Limb (tissue), 2 donors: ENCODE data around the gene UNC79.

Source experiments
- DNase-seq, 2 donors: peaks; one replicate each; pipeline ENCODE4 v3.0.0-alpha.2; 2016; ENCODE audit errors: extremely low spot score in 2 of 2

UNC79 gene

DNA sequence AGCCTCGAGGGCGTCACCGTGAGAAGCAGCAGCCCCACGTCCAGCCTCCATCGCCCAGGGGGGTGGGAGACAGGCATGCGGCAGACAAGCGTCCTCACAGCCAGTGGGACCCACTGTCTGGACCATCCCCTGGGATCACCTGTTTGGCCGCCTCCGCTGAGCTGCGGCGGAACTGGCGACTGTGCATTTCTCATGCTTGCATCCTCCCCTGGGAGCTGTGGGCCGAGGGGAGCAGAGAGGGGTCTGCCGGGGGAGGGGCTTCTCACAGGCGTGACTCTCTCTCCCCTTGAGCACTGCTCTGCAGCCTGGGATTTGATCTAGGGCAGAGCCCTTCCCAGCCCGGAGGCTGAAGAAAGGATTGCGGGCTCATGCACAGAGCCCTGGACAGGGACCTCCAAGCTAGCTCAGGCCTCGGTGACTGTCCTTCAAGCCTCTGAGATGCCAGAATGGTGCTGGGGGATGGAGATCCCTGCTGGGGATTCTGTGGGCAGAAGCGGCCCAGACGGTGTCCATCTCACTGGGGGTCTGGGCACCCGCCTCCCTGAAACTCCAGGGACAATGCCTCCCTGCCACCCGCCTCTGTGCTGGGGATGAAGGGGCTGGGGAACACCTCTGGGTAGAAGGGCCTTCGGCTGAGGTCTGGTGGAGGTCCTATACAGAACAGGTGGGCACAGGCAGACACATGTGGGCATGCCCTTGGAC lies 296.5 kb downstream of the UNC79 start:
- DNase-seq, result no peak

DNA sequence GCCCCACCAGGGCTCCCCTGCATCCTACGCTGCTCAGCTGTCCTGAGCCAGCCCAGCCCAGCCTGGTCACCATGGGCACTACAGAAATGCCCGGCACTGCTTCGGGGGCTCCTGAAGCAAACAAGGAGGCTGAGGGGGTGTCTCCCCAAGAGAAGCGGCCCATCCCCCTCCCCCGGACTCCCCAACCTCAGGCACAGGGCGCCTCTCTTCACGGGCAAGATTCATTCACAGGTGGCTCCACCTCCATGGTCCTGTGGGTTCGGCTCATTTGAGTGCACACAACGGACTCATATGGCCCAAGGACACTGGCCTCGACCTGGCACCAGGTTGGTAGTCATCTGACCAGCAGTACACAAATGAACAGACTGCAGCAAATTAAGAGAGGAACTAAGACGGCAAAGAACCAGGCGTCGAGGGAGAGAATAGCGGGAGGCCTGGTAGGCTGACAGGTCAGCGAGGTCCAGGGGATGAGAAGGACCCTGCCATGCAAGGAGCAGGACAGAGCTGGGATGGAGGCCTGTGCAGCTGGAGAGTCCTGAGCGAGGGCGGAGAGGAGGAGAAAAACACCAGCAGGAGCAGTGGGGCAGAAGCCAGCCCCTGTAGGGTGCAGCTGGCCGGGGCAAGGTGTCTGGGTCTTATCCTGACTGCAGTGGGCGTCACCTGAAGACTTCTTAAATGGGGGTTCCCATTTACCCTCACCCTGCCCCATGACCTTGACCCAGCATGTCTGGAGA lies 297.3 kb downstream of the UNC79 start:
- DNase-seq, result no peak

DNA sequence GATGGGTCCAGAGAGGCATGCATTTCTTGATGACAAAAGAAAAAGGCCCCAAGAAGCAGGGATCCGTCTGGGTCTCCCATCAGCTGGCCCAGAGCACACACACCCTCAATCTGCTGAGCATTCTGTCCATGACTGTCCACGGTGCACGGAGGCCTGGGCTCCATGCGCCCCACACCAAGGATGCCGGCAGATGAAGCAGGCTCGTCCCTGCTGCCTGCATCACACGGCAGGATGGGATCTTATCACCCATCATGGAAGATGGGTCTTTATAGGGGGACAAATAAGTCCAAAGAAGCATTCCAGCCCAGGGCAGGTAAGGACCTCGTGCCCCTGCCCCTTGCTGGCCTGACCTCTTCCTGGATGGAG lies 297.9 kb downstream of the UNC79 start:
- DNase-seq, result no peak

DNA sequence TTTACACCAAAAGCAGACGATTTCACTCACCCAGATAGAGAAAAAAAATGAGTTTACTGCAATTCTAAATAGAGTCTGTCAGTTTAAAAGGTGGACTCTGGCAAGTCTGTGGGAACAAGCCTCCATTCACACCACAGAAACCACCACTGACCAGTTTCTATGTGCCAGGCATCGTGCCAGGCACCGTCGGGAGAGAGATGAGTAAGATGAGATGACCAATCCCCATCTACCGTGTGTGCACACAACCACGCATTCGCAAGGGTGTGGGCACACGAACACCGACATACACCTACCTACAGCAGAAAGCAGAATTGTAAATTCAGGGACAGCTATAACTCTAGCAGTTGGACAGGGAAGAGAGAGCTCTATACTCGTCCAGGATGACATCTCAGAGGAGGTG lies 299.3 kb downstream of the UNC79 start:
- DNase-seq, result no peak

DNA sequence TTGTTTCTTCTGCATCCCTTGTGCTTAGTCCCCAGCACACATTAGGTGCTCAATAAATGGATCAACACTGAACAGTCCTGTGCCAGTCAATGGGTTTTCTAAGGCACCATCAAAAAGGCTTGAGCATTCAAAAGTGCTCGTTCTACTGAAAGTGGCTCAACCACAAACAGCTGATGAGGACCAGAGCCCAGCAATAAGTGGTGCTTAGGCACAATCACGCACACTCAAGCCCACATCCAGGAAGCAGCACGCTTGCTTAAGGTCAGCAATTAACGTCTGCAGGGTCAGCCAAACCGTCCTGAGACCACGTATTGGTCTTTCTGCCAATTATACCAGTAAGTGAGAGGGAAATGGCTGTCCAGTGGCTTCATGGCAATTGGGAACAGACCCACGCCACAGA lies 301.0 kb downstream of the UNC79 start:
- DNase-seq, result no peak

DNA sequence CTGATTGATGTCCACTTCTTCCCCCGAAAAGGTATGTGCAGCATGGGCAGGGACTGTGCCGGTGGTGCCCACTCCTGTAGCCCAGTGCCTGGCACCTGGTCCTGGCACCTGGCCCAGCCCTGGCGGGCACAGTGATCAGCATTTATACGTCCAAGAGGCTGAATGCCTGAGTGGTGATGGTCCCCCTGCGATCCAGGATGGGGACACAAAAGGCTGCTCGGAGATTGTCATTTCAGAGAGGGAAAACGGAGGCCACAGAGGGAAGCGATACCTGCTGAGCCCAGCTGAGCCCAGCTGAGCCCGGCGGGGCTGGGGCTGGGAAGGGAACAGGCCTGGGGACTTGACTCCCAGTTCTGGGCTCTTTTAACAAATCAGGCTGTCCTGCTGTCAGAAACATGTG lies 301.8 kb downstream of the UNC79 start:
- DNase-seq, result no peak

DNA sequence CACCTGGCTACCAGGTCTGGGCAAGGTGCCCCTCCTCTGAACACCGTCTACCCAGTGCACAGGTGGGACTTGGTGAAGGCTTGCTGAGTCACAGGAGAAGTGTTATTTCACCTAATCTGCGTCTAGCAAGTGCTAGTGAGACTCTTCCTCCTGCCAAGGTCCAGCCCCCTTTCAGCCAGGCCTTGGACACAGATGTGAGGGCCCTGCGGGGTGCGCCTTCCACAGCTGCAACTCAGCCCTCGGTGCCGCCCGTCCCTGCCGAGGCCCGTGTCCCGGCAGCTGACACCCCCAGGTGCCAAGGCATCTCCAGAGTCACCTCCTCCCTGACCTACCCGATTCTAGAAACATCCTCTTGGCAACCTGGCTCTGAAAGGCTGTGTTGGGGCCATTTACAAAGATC lies 302.5 kb downstream of the UNC79 start:
- DNase-seq, result no peak

DNA sequence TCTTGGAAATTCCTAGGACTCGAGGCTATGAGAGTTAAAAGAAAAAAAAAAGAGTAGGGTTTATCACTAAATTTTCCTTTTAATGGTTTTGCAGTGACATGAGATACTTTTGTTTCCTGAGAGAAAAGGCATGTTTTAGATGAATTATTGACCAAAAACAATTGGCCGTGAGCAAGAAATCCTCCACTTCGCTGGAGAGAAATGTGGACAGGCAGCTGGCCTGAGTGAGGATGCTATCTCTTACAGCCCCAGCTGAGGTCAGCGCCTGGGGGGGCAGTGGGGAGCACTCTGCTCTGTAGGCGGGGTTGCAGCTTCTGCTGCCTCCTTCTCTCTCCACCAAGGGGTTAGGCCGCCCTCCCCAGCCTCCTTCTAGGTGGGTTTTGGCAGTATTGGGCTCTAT lies 302.9 kb downstream of the UNC79 start:
- no peak for DNase-seq

DNA sequence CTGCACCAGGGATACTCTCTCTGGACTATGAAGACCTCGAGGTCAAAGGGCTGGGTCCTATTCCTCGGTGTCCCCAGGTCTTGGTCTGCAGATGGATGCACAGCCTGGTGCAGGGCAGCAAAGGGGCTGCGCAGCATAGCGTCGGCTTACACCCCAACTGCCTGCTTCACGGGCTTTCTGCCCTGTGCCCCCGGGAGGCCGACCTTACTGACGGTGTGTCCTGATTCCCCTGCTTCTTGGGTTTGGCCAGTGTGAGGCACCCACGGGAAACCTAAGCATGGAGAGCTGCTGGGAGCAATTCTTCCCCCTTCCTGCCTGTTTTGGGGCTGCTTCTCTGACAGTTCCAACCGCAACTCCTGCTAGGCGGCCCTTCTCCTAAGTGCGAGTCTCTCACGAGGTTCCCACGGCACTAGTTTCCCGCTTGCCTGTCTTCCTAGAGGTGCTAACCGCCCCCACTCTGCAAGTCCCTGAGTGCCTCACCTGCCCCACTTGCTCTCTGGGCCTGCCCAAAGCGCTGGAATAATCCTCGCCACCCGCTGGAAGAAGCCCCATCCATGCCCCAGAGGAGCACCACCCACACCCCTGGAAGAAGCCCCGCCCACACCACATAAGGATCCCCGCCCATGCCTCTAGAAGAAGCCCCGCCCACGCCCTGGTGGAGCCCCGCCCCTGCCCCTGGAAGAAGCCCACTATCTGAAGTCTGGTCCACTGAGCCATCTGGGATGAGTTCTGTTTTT lies 303.5 kb downstream of the UNC79 start:
- DNase-seq, result no peak

DNA sequence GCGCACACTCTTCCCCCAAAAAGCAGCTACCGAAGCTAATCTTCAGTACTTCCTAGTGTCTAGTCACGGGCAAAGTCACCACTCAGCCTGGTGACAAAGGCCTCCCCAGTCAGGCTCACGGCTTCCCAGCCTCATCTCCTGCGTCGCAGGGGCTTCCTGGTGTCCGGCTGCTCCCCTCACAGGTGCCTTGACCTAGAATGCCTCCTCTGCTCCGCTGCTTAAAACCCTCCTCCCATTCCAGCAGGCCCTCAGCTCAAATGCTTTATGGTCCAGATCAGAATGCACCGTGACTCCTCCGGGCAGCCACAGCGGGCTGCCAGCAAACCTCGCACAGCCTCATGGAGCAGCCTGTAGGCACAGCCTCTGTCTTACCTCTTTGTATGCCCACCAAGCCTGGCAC lies 304.5 kb downstream of the UNC79 start:
- DNase-seq, result no peak

DNA sequence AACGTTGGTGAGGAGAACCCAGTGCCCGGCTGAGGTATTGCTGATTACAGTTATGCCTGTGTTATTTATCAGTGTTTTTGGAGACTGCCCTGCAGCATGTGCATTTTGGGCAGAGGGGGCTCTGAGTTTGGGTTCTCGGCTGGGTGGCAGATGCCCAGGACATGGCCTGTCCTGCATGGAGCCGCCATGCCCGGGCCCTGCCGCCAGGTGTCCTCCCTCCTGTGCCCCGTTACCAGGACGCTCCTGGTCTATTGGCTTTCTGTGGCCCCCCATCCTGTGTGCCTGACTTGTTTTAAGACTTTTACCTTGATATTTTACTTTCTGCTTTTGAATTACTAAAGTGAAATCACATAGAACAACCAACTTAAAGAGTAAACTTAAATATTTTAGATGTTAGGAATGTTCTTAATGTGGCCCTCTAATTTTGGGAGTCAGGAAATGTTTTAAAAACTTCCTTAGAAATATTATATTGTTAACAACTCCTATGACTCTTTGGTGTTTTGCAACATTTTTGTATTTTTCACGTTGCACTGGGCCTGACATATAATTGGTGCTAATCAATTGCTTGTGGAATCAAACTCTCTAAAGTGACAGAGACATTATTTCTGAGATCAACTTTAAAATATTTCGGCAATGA lies 305.8 kb downstream of the UNC79 start:
- DNase-seq, result no peak

DNA sequence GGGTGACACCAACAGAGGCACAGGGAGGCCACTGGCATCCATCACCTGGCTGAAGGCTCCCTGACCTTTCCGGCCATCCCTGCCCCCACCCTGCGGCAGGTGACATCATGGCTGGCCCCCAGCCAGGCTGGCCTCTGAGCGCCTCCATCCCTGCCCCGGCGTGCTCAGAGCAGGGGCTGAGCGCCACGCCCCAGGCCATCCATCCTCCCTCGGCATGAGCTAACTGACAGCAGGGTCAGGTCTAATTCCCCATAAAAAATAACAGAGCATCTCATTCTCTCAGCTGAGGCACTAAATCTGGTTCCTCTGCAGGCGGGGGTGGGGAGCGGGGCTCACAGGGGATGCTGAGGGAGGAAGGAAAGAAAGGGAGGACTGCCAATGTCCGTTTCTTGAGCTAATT lies 306.9 kb downstream of the UNC79 start:
- no peak for DNase-seq

DNA sequence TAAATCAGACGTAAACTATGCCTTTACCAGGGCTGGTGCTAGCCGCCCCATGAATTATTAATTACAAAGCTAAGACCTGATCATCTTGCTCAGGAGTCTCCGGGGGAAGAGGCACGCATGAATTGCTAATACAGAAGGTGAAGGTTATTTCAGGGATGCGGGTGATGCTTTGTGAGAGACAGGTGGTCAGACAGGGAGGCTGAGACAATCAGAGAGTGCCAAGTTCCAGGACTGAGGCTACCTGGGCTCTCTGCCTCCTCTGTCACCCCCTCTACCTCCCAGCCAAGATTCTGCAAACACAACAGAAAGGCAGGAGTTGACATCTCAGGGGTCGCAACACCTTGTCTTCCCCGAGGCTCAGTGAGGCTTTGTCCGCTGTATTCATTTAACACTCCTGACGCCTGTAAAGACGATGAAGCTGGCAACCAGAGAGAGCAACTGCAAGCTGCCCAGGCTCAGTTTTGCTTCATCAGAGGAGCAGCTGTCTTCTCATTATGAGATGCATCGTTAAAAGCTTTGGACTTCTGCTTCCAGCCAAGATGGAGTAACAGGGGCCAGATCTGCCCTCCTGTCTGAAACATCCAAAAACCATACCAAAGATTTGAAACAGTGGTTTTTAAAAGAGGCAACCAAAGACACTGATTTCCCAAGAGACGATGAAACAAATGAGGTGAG lies 311.0 kb downstream of the UNC79 start:
- no peak for DNase-seq

DNA sequence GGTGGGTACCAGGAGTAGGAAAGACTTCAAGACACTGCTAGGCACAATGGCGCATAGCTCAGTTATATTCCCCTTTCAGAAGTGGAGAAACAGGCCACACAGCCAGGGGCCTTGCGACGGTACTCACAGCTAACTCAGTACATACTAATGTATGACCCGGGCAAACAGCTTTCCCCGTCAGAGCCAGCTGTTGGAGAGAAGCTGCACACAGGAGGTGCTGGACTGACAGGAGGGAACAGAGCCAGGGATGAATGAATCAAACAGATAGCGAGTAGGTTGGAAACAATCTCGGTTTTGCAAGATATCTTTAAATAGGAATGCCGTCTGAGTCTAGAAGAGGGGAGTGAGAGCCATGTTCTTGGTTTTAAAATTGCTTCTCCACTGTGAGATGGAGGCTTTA lies 312.0 kb downstream of the UNC79 start:
- DNase-seq, result peak in 1 of 2 donors; percentile 12

DNA sequence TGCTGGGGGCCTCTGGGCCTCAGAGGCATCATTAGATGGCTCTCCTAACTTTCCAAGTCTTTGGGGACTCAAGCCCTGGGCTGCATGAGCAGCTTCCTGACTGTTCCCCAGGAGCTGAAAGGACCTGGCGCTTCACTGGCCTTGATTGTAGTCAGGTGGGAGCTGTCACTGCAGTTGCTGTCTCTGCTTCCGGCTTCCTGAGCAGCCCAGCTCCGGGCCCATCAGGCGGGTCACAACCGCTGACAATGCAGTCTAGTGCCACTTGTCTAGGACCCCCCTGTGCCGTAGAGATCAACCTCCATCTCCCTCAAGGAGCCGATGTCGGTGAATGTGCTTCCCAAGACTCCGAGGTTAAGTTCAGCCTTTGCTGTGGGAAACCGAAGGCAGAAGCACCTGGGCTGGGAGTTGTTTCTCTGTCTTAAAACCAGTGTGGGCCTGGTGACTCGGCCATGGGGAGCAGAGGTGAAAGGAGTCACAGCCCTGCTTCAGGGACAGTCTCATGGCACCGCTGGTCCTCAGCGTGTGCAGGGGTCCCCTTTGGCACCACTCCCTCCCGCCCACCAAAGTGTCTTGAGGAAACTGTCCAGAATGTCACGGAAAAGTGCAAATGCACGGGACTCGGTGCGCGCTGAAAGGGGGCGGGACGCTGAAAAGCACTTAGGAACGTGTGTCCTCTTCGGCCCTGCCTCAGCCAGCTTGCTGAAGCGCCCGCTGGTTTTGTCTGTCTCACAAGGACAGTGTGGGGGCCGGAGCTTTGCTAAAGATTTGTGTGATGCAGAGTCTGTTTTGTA lies 312.7 kb downstream of the UNC79 start:
- DNase-seq, result no peak

DNA sequence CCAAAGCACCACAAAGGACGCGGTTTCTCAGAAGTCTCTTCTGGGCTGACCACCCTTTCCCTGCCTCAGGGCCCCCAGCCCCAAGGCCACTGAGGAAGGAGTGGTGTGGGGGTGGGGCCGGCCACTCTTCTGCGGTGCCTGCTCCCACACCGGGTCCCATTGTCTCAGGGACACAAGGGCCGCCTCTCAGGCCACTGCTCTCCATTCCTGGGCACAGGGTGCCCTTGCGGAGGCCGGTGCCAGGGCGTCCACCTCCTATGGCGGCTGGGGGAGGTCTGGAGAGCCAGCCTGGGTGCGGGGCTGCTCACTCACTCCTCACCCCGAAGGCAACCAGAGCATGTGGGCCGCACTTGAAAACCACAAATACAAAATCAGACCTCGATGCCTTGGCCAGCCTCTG lies 313.4 kb downstream of the UNC79 start:
- no peak for DNase-seq

DNA sequence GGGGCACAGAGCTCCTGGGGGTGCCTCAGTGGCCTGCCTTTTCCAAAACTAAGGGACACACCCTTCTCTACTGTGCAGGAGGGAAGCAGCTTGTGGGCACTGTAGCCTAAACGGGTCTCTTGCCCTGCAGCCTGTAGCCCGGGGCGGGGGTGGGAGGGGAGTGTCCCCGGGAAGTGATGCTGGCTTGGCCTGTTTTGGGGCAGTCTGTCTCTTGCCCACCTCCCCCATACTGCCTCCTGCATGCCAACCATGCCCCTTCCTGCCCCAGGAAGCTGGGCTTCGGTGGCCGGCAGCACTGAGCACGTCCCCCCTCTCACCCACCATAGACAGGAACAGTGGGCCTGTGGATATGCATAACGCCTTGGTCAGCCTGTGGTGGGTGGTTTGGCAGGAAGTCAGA lies 314.1 kb downstream of the UNC79 start:
- no peak for DNase-seq

DNA sequence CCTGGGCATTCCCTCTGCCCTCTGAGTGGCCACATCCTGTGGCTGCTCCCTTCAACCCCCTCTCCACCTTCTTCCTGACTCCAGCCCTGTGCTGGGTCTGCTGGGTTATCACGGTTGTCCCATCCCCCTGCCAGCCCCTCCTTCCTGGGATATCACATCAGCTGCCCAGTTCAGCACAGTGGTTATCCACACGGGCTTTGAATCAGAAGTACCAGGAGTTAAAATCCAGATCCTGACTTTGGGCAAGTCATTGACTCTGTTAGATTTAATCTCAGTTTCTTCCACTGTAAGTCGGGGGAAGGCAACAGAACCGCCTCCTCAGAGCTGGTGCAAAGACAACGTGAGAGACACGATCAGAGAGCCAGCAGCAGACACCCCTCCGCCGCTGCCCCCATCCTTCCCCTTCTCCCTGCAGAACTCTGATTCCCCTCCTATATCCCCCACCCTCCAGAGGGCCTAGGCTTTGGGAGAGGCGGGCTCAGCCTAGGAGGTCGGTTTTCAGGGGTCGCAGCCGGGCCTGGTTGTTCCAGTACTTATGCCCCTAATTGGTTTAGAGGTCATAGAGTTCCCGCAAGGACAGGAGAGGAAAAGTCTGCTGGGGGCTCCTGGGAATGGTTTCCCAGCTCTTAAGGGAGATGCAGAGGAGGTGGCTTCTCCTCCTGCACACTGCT lies 315.0 kb downstream of the UNC79 start:
- no peak for DNase-seq

DNA sequence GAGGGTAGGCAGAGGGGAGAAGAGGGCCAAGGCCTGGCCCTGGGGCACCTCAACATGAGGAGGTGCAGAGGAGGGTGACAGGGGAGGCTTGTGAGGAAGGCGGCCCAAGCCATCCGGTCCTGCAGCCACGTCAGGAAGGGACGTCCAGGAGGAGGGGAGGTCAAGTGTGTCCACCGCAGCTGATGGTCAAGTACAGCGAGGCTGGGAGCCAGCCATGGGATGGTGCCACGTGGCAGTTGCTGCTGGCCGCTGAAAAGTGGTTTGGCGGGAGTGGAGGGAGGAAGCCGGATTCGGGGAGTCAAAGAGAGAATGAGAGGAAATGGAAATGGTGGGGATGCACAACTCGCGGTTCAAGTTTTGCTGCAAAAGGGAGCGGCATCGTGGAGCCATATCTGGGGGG lies 316.4 kb downstream of the UNC79 start:
- DNase-seq, result no peak

DNA sequence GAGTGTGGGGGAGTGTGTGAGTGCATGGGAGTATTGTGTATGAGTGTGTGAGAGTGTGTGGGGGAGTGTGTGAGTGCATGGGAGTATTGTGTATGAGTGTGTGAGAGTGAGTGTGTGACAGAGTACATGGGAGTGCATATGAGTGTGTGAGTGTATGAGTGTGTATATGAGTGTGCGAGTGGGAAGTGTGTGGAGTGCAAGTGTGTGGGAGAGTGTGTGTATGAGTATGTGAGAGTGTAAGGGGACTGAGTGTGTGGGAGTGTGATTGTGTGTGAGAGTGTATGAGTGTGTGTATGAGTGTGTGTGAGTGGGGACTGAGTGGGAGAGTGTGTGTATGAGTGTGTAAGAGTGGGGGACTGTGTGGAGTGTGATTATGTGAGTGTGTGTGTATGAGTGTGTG lies 316.8 kb downstream of the UNC79 start:
- DNase-seq, result no peak
